GM19043 (cell line): ENCODE results near the gene SLC38A1.
"Not testable (repeated sequence)": the region's sequence is repeated elsewhere in the genome, so short reads cannot be mapped to it uniquely, and the experiment has no call there.

ENCODE experiments used
- ATAC-seq: cut with Tn5 transposase; IDR thresholded peaks from one replicate; pipeline ENCODE4 v1.9.1; 2021; ENCODE audit warnings: low read depth; ENCODE audit not compliant: unreplicated experiment

The SLC38A1 gene

DNA sequence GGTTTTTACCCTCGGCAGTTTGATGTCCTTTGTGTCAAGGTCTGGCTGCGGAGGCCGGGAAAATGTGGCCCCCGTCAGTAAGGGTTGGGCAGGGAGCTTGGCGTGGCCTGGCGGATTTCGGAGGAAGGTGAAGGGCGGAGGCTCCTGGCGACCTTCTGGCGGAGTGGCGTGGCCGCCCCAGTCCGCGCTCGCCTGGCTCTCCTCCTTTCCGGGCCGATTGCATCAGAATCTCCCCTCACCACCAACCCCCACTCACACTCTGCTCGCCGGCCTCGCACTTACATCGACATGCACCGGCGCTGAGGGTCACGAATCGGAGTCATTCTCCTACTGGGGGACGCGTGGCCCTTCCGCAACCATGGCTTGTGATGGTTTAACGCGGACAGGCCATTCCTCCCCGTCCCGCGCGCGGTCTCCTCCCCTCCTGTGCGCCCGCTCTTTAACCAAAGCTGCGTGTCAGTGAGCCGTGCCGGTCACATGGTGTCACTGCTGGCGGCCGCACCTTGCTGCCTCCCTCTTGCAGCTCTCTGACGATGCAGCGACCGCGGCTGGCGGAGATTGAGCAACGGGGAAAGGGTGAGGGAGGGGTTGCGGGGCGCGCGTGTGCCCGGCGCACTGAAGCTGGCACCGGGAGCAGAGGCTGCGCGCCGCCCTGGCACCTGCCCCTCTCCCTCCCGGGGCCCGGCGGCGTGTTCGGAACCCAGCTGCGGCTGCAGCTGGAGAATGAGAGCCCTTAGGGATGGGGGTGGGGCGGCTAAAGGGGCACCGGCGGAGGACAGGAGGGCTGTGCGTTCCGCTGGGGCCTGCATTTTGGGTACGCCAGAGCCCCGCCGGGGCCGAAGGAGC, at the start of gene SLC38A1:
SLC38A1 (minus strand) TSS at position 461 of the 846 bp plus-strand sequence. CDS start 29,243 bp downstream, outside the sequence.
- peak; percentile 46 for ATAC-seq

DNA sequence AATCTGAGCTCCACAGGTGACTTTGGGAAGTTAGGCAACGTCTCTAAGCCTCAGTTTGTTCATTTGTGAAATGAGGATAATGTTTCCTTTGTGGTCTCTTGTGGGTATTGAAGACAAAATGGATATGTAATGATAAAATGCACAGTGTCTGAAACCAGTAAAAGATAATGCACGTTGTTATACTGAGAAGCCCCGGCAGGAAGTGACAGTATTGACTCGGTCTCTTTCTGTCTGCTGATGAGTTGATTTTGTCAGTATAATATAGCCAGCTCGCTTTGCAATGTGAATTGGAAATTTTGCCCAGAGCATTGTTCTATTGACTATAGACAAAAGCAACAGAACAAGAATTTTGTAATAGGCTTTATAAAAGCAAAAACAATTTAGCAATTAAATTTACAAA, 49.2 kb upstream of the SLC38A1 start:
- no peak for ATAC-seq

DNA sequence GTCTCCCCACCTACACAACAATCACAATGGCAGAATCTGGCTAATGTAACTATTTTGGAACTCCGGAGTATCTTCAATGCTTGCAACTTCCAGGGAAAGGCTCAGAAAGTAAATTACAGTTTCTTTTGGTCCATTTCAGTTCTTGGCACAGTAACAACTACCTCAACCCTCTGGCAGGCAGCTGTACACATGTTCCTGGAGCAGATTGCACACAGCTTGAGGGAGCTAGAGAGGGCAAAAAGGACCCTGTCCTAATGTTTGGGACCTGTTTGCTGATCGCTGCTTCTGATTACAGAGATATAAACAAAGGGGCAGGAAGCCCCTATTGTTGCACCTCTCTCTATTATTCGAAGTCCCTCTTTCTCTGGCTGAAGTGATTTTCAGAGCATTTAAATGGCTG, 35.2 kb upstream of the SLC38A1 start:
- no peak for ATAC-seq

DNA sequence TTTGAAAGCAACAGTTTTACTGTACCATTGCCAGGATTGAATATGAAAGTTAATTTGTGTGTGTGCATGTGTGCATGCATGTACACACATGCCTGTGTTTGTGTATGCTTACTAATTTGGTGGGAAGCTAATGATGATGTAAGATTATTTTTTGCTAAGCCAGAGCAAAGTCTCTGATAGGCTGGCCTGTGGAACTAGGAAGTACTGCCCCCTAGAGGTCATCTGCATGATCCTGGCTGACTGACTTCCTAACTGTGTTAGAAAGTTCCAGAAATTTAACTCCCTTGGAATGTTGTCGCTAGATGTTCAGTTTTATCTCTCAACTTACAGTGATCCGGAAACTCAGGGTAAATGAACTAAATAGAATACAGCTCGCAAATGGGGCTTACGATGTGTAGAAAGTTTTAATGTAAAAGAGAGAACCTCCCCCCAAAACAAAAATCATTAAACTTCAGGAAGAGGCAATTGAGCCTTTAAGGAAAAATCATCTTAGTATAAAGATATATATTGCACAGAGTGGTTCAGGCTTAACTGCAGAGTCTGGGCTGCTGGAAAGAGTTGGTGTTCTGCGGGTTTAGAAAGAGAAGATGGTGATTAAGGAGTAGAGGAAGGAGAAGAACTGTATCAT, 34.3 kb upstream of the SLC38A1 start:
- ATAC-seq: no peak

DNA sequence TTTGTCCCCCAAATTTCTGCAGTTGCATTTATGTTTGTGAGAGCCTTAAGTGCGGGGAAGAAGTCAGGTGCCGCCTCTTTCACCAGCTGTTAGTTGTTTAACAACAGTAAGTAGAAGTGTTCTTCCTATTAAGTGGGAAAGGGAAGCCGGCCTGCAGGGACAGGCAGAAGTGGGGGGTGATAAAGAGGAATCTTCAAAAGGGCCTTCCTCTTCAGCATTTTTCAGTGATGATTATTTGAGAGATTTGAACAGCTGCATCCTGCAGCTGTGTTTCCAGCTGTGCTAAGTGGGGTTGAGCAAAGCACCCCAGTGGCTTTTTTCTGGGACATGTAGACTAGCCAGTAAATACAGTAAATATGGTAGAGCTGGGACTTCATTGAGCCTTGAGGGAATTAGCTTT, 32.1 kb upstream of the SLC38A1 start:
- ATAC-seq: no peak

DNA sequence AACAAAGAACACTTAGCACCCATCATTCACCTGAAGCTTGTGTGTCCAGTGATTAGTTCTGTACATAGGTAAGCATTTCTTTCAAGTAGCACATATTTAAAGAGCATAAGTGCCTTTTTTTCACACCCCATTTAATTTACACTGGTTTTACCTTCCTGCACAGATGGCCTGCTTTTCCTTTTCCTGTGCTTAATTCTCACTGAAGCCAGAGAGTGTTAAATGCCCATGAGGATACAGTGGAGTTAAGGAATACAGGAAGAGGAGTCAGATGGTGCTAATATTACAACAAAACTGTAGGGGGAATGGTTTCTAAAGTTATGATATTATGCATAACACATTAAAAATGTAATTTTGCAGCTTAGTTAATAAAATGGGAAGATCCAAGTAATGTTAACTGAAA, 31.0 kb upstream of the SLC38A1 start:
- no peak for ATAC-seq

DNA sequence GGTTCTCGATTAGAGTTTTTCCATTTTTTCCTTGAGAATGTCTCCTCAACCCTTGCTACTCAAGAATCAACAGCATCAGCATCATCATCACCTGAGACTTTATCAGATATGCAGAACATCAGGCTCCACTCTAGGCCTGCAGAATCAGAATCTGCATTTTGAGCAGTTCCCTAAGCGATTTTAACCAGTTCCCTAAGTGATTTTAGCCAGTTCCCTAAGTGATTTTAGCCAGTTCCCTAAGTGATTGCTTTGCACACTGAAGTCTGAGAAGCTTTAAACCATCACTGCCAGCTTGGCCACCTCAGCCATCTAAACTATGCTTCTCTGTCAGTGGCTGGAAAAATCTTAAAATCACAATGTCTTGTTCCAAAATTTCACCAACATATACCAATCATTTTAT, 29.4 kb upstream of the SLC38A1 start:
- no peak for ATAC-seq

DNA sequence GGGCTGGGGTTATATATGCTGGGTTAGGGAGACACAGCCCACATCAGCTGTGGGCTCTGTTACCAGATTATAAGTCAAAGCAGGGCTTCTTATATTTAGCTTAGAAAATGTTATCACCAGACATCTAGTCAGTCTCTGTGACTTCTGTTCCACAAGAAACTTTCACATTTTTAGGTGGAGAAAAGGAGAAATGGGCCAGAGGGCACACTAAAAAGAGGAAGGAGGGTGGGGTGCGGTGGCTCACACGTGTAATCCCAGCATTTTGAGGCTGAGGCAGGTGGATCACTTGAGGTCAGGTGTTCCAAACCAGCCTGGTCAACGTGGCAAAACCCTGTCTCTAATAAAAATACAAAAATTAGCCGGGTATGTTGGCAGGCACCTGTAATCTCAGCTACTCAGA, 28.0 kb upstream of the SLC38A1 start:
- ATAC-seq: no peak

DNA sequence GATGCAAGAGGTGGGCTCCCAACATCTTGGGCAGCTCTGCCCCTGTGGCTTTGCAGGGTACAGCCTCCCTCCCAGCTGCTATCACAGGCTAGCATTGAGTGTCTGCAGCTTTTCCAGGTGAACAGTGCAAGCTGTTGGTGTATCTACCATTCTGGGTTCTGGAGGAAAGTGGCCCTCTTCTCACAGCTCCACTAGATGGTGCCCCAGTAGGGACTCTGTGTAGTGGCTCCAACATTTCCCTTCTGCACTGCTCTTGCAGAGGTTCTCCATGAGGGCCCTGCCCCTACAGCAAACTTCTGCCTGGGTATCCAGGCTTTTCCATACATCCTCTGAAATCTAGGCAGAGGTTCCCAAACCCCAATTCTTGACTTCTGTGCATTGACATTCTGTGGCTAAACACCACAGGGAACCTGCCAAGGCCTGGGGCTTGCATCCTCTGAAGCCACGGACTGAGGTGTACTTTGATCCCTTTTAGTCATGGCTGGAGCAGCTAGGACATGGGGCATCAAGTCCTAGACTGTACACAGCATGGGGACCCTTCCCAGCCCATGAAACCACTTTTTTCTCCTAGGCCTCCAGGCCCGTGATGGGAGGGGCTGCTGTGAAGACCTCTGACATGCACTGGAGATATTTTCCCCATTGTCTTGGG, 24.0 kb upstream of the SLC38A1 start:
- ATAC-seq: no peak

DNA sequence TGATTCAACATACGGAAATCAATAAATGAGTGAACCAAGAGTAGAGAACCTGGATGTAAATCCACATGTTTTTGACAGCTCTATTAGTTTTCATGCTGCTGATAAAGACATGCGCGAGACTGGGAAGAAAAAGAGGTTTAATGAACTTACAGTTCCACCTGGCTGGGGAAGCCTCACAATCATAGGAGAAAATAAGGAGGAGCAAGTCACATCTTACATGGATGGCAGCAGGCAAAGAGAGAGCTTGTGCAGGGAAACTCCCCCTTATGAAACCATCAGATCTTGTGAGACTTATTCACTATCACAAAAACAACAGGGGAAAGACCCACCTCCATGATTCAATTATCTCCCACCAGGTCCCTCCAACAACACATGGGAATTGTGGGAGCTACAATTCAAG, 23.1 kb upstream of the SLC38A1 start:
- not testable (repeated sequence) for ATAC-seq

DNA sequence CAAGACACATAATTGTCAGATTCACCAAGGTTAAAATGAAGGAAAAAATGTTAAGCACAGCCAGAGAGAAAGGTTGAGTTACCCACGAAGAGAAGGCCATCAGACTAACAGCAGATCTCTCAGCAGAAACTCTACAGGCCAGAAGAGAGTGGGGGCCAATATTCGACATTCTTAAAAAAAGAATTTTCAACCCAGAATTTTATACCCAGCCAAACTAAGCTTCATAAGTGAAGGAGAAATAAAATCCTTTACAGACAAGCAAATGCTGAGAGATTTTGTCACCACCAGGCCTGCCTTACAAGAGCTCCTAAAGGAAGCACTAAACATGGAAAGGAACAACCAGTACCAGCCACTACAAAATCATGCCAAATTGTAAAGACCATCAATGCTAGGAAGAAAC, 16.3 kb upstream of the SLC38A1 start:
- not testable (repeated sequence) for ATAC-seq

DNA sequence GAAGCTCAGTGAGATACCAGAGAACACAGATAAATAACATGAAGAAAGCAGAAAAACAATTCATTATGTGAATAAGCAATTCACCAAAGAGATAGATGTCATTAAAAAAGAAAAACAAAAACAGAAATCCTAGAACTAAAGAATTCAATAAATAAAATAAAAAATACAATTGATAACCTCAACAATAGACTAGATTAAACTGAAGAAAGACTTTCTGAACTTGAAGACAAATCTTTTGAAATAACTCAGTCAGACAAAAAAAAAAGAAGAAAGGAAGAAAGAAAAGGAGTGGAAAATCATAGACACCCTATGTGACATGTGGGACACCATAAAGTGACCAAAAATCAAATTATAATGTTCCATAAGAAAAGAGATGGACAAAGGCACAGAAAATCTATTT, 14.0 kb upstream of the SLC38A1 start:
- no peak for ATAC-seq

DNA sequence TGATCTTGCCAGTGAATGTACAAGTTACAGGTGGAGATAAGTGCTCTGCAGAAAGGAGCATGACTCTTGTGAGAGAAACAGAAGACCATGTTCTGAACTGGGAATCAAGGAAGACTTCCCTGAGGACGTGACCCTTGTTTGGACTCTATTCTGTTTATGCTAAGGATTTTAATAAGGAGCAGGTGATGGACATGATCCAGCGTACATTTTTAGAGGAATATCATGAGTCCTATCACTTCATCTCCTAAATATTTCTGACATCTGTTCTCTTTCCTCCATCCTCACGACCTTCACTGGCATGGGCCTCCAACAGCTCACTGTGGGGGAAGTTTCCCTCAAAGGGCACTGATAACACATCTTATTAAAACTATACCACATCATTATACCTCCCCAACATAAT, 7.9 kb upstream of the SLC38A1 start:
- ATAC-seq: no peak

DNA sequence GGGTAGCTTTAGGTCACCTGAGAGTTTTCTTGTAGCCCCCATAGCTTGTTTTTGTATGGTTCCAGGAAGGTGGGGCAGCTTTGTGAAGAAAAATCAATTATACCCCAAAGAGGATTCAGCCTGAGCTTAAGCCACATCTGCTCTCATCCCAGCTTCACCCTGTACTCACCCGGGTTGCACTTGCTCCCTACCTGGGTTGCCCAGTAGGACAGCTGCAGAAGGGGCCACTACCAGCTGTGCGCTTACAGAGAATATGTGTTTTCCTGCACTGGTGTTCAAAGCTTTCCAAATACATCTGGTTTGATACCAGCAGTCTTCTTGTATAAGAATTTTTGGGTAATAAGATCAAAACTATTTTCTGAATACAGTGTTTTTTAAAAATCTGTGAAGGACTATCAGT, 3.0 kb upstream of the SLC38A1 start:
- ATAC-seq: no peak

DNA sequence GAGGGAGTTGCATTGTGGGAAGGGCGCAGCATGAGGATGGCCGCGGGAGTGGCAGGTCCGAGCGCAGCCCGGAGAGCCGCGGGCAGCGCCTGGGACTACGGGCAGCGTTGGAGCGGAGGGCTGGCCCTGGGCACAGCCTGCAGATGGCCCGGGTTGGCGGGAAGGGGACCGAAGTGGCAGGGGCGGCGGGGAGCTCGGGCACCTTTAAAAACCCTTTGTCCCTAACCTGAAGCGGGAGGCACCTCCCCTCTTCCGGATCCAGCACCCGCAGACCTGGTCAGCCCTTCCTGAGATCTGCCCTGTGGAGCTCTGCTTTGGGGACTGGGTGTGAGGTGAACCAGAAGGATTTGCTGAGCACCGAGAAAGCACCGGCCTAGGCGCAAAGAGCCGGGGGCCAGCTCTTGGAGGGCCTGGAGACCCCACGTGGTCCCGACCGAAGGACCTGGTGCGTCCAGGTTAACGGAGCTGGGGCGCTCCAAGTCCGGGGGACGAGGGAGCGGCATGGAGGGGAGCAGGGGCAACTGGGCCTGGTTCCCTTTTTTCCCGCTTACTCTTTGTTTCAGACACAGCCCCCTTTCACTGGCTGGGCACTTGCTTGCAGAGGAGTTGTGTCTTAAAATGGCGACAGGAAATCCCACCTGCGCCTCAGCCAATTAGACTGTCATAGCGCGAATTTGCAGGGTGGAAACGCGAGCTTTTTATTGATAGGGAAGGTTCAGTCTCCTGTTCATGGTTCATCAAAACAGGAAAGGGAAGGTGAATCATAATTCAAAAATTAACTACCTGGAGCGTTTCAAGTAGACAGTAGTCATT, 792 bp upstream of the SLC38A1 start:
- peak; percentile 25 for ATAC-seq

DNA sequence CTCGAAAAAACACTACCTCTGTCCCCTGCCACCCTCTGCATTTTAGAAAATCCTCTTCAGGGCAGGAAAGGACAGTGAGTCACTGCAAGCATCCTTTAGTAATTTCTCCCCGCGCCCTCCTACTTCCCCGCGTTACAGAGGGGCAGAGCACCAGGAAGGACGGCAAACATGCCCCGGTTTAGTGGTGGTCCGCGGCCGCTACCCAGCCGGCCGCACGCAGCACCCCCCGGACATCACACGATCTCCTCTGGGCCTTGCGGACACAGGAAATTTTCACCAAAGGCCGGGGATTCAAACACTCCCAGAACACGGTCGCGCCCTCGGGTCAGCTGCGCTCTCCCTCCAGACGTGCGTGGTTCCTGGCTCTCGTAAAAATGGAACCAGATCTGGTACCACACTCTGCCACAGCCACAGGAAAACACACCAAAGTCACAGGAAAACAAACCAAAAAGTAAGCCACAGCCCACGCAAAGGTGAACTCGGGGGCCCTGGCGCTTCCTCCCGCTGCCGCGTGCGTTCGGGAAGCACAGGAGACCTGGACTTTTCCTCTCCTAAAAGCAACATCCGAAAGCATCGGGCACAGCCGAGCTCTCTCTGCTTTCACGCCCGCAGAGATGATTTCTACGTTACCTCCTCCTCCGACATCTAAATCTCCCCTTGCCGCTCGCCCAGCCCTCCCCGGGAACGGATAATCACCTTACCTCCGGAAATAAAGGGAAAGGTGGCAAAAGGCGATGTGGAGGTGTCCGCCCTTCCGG, 839 bp downstream of the SLC38A1 start:
- ATAC-seq: peak; percentile 1

DNA sequence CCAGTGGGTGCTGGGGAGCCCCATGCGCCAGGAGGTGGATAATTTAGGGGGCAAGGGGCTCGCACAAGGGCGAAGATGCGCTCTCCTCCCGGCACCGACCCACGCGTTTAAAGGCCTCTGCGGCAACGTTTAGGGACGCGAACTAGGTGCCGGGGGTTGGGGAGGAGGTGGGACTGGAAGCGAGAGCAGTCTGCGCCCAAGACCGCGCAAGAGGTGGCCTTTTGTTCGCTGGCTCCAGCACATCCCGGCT, 1.3 kb downstream of the SLC38A1 start:
- ATAC-seq: no peak

DNA sequence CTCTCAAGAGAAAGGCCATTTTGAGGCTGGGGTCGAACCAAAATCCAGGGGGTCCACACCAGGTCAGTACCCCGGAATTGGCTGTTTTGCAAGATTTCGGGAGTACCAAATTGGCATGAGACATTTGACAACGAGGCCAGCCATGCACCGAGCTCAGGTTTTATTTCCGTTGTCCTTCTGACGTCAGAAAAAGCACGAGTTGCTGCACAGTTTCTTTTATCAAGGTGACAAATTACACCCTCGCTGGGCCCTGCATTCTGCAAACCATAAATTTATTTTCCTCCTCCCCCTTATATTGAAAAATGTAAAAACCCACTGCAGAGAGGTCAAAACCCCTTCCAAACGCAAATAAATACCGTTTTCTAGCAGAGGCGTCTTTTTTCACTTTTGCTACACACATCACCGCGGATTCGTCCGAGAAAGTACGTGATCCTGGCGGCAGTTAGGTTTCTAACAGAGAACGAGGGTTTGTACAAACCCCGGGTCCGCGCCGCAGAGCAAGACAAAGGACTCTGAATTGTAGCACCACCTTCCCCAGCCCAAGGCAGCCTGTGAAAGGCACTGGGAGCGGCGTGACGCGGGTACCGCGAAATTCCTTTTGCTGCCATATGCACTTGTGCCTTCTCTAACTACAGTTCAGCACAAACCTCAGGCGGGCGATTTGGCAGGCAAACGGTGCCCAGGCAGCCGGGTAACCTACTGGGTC, 1.8 kb downstream of the SLC38A1 start:
- ATAC-seq: no peak

DNA sequence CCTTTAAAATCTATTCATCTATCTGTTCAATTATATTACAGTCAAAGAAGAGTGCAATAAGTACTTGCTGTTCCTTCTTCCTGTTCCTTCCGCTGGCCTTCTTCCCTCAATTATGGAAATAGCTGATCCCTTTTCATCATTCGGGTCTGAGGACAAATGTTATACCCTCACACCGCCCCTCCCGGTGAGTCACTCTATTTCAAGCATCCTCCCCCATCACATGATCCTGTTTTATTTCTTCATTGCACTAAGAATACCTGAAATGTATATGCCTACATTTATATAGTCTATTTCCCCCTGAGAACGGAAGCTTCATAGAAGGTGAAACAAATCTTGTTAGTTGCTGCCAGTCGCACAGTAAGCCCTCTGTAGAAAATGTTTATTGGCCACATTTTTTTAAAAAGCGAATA, 2.5 kb downstream of the SLC38A1 start:
- ATAC-seq: no peak

DNA sequence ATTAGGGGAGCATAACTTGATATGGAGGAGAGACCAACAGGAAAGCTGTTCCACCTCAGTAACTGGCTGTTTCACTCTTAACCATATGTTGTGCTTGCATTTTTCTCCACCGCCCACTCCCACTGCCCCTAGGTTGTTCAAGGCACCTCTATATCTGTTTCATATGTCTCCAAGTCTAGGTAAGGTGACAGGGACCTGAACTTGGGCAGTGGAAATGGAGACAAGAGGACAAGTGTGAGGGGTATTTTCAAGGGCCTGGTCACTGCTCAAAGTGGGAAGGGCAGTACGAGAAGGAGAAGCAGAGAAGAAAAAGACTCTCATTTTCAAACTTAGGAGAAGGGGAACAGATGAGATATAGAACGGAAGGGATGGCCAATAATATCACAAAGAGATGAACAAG, 3.1 kb downstream of the SLC38A1 start:
- no peak for ATAC-seq
